ENCODE measurements around the gene FAM89A. TPM values are rescaled to one million over a fixed set of nuclear protein-coding genes. Genes with fewer than 3 reads are reported as not detected.
A peak's percentile ranks its signal among the peaks of the same experiment; 100 is the strongest.

Gene FAM89A
- total RNA-seq, 1 donor from 2014 or later, result 9.6 TPM

DNA sequence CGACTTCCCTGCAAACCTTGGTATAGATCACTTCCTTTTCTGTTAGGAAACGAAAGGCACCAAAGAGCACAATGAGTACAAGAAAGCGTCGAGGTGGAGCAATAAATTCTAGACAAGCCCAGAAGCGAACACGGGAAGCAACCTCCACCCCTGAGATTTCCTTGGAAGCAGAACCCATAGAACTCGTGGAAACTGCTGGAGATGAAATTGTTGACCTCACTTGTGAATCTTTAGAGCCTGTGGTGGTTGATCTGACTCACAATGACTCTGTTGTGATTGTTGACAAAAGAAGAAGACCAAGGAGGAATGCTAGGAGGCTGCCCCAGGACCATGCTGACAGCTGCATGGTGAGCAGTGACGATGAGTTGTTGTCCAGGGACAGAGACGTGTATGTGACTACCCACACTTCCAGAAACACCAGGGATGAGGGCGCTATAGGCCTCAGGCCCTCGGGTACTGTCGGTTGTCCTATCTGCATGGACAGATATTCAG, 18.5 kb downstream of the FAM89A start:
- H3K36me3 ChIP-seq (ENCODE audit: insufficient read depth, low read length), result no peaks in the 10 kb centered on the region
- no peaks in the 10 kb centered on the region for H3K9me3 ChIP-seq (ENCODE audit: insufficient read depth, low read depth, low read length)
- H3K4me3 Mint-ChIP-seq (ENCODE audit: unreplicated experiment), result no peak overlapping the region
- H3K9ac ChIP-seq (ENCODE audit: low read length), result no peak overlapping the region
- H3K4me3 ChIP-seq (ENCODE audit: insufficient read depth, low read depth, low read length), result no peak overlapping the region
- H3K79me2 ChIP-seq (ENCODE audit: insufficient read depth, low read length), result no peaks in the 10 kb centered on the region
- H4K20me1 ChIP-seq (ENCODE audit: insufficient read depth, low read length), result peaks cover under 1% of the 10 kb centered on the region
- H3K9me3 Mint-ChIP-seq (ENCODE audit: unreplicated experiment), result no peaks in the 10 kb centered on the region
- H2AFZ ChIP-seq (ENCODE audit: low read depth, low read length), result no peak overlapping the region
- DNase-seq (ENCODE audit: low read depth) (no peak), FAIRE-seq (no peak)
- H3K27ac ChIP-seq (ENCODE audit: low read depth, low read length), result no peak overlapping the region
- no peak overlapping the region for H3K27ac Mint-ChIP-seq (ENCODE audit: unreplicated experiment)
- H3K4me1 Mint-ChIP-seq (ENCODE audit: low read depth, unreplicated experiment), result peaks cover 3% of the 10 kb centered on the region
- peaks cover 6% of the 10 kb centered on the region for H3K4me1 ChIP-seq (ENCODE audit: insufficient read depth, low read length)
- TF ChIP-seq, protein P1, sequence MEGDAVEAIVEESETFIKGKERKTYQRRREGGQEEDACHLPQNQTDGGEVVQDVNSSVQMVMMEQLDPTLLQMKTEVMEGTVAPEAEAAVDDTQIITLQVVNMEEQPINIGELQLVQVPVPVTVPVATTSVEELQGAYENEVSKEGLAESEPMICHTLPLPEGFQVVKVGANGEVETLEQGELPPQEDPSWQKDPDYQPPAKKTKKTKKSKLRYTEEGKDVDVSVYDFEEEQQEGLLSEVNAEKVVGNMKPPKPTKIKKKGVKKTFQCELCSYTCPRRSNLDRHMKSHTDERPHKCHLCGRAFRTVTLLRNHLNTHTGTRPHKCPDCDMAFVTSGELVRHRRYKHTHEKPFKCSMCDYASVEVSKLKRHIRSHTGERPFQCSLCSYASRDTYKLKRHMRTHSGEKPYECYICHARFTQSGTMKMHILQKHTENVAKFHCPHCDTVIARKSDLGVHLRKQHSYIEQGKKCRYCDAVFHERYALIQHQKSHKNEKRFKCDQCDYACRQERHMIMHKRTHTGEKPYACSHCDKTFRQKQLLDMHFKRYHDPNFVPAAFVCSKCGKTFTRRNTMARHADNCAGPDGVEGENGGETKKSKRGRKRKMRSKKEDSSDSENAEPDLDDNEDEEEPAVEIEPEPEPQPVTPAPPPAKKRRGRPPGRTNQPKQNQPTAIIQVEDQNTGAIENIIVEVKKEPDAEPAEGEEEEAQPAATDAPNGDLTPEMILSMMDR (IDR thresholded peaks at IDR 0.05; ENCODE audit: insufficient read depth, low read depth, low read length), result no peak
- TF ChIP-seq EZH2 (IDR thresholded peaks at IDR 0.05; ENCODE audit: insufficient read depth, low read length), result no peak
- H3K27me3 ChIP-seq (ENCODE audit: insufficient read depth, low read length), result no peaks in the 10 kb centered on the region
- H3K36me3 Mint-ChIP-seq (ENCODE audit: low read depth, unreplicated experiment), result peaks cover 12% of the 10 kb centered on the region
- peaks cover 2% of the 10 kb centered on the region for H3K27me3 Mint-ChIP-seq (ENCODE audit: low read depth, unreplicated experiment)
- H3K4me2 ChIP-seq (ENCODE audit: low read length), result no peak overlapping the region

DNA sequence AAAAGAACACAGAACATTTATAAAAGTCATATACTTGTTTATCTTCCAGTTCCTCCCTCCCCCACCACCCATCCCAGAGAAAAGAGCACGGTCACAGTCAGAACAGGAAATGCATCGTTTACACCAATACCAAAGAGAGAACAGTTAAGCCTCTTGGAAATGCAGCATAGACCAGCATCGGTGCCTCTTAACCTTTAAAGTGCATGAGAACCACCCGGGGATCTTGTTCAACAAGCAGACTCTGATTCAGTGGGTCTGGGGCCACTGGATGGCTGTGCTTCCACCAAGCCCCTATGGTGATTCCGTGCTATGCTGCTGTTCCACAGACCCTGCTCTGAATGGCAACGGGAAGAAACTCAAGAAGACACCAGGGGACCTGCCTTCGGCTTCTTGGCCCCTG, 19.2 kb downstream of the FAM89A start:
- H3K36me3 Mint-ChIP-seq (ENCODE audit: low read depth, unreplicated experiment), result peaks cover 12% of the 10 kb centered on the region
- H3K4me2 ChIP-seq (ENCODE audit: low read length), result peak overlapping the region; percentile 45
- H3K27ac Mint-ChIP-seq (ENCODE audit: unreplicated experiment), result no peak overlapping the region
- no peak overlapping the region for H2AFZ ChIP-seq (ENCODE audit: low read depth, low read length)
- FAIRE-seq, result no peak
- H3K4me3 ChIP-seq (ENCODE audit: insufficient read depth, low read depth, low read length), result no peak overlapping the region
- TF ChIP-seq, protein P1 (IDR thresholded peaks at IDR 0.05; ENCODE audit: insufficient read depth, low read depth, low read length), result no peak
- no peak for TF ChIP-seq EZH2 (IDR thresholded peaks at IDR 0.05; ENCODE audit: insufficient read depth, low read length)
- H3K4me1 Mint-ChIP-seq (ENCODE audit: low read depth, unreplicated experiment), result peaks cover 3% of the 10 kb centered on the region
- H3K4me3 Mint-ChIP-seq (ENCODE audit: unreplicated experiment), result no peak overlapping the region
- H3K4me1 ChIP-seq (ENCODE audit: insufficient read depth, low read length), result peaks cover 6% of the 10 kb centered on the region
- no peaks in the 10 kb centered on the region for H3K27me3 ChIP-seq (ENCODE audit: insufficient read depth, low read length)
- no peaks in the 10 kb centered on the region for H3K79me2 ChIP-seq (ENCODE audit: insufficient read depth, low read length)
- no peak overlapping the region for H3K27ac ChIP-seq (ENCODE audit: low read depth, low read length)
- no peaks in the 10 kb centered on the region for H3K36me3 ChIP-seq (ENCODE audit: insufficient read depth, low read length)
- H4K20me1 ChIP-seq (ENCODE audit: insufficient read depth, low read length), result no peaks in the 10 kb centered on the region
- H3K27me3 Mint-ChIP-seq (ENCODE audit: low read depth, unreplicated experiment), result peaks cover 2% of the 10 kb centered on the region
- no peak overlapping the region for H3K9ac ChIP-seq (ENCODE audit: low read length)
- no peaks in the 10 kb centered on the region for H3K9me3 Mint-ChIP-seq (ENCODE audit: unreplicated experiment)
- no peak for DNase-seq (ENCODE audit: low read depth)
- no peaks in the 10 kb centered on the region for H3K9me3 ChIP-seq (ENCODE audit: insufficient read depth, low read depth, low read length)

DNA sequence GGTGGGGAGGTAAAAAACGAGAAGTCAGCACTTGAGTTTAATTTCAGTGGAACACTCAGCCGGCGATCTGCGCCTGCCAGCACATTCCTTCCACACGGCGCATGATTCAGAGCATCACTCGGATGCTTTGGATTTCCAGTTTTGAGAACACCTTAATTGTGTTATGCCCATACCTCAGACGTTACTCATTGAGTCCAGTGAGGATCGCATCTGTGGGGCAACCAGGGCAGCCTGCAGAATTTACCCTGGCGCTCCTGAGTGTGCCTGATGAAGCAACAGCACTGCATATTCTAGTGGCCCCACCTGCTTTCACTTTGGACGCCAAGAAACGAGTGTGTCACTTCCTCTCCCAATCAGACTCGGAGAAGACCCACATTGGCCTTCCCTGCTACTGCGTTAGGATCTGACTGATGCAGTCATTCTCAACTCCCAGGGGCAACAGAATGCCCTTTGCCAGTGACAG, 19.9 kb downstream of the FAM89A start:
- DNase-seq (ENCODE audit: low read depth), result no peak
- no peak for FAIRE-seq
- TF ChIP-seq, protein P1 (IDR thresholded peaks at IDR 0.05; ENCODE audit: insufficient read depth, low read depth, low read length), result no peak
- TF ChIP-seq EZH2 (IDR thresholded peaks at IDR 0.05; ENCODE audit: insufficient read depth, low read length), result no peak
- Mint-ChIP-seq H3K27ac (ENCODE audit: unreplicated experiment) (no peak overlapping the region), H3K9me3 (ENCODE audit: unreplicated experiment) (no peaks in the 10 kb centered on the region), H3K36me3 (ENCODE audit: low read depth, unreplicated experiment) (peaks cover 12% of the 10 kb centered on the region), H3K27me3 (ENCODE audit: low read depth, unreplicated experiment) (peaks cover 2% of the 10 kb centered on the region), H3K4me3 (ENCODE audit: unreplicated experiment) (no peak overlapping the region), H3K4me1 (ENCODE audit: low read depth, unreplicated experiment) (peaks cover 3% of the 10 kb centered on the region)
- no peaks in the 10 kb centered on the region for H4K20me1 ChIP-seq (ENCODE audit: insufficient read depth, low read length)
- no peak overlapping the region for H3K27ac ChIP-seq (ENCODE audit: low read depth, low read length)
- peaks cover 6% of the 10 kb centered on the region for H3K4me1 ChIP-seq (ENCODE audit: insufficient read depth, low read length)
- H3K9ac ChIP-seq (ENCODE audit: low read length), result no peak overlapping the region
- no peaks in the 10 kb centered on the region for H3K9me3 ChIP-seq (ENCODE audit: insufficient read depth, low read depth, low read length)
- no peaks in the 10 kb centered on the region for H3K36me3 ChIP-seq (ENCODE audit: insufficient read depth, low read length)
- H3K27me3 ChIP-seq (ENCODE audit: insufficient read depth, low read length), result no peaks in the 10 kb centered on the region
- peak overlapping the region; percentile 45 for H3K4me2 ChIP-seq (ENCODE audit: low read length)
- H2AFZ ChIP-seq (ENCODE audit: low read depth, low read length), result no peak overlapping the region
- H3K79me2 ChIP-seq (ENCODE audit: insufficient read depth, low read length), result no peaks in the 10 kb centered on the region
- H3K4me3 ChIP-seq (ENCODE audit: insufficient read depth, low read depth, low read length), result no peak overlapping the region

Measured in astrocyte (in vitro differentiated cells and primary cell).